IMR-90 (cell line): ENCODE results near the gene FGR. TPM values are rescaled to one million over a fixed set of nuclear protein-coding genes. Genes with fewer than 3 reads are reported as not detected.

Source experiments
- ATAC-seq: fragments of 200-7000 bp; cut with Tn5 transposase; 2 replicates; pipeline ENCODE4 v1.9.1; 2020; ENCODE audit warnings: low read depth, mild to moderate bottlenecking, moderate library complexity
- BruUV-seq: library from RNA; stranded (reverse); fragments of 400-500 nt; replicated peaks from 2 replicates; lab custom pipeline; 2021; lab: Mats Ljungman, UMichigan
- CTCF ChIA-PET: fragments of 300-600 bp; formaldehyde crosslinking; extraction: SDS; loops from one replicate; lab custom pipeline; 2021; ENCODE audit warnings: antibody characterized with exemption; lab: Yijun Ruan, JAX
- POLR2A ChIA-PET: fragments of 300-600 bp; sonication (Branson Sonifier 250); formaldehyde crosslinking; loops from one replicate; lab custom pipeline; 2022; ENCODE audit warnings: antibody characterized with exemption; ENCODE audit not compliant: unreplicated experiment; lab: Charles Lee
- DNase-seq: peaks from one replicate; pipeline ENCODE4 v3.0.0; 2013
- H2AFZ ChIP-seq: replicated peaks from 2 replicates; pipeline ENCODE3; 2013; ENCODE audit warnings: low read length, mild to moderate bottlenecking; ENCODE audit not compliant: poor library complexity
- H2AK5ac ChIP-seq: 2 replicates; pipeline ENCODE4 v1.6.1; 2013; ENCODE audit warnings: low read depth, low read length, inconsistent platforms
- H2AK9ac ChIP-seq: replicated peaks from 2 replicates; pipeline ENCODE3; 2013; ENCODE audit warnings: mild to moderate bottlenecking, low read depth, low read length, moderate library complexity; ENCODE audit not compliant: poor library complexity
- H2BK120ac ChIP-seq: 2 replicates; pipeline ENCODE4 v1.6.1; 2013; ENCODE audit warnings: low read depth, low read length, inconsistent platforms
- H2BK15ac ChIP-seq: 3 replicates; pipeline ENCODE4 v1.6.1; 2013; ENCODE audit warnings: low read depth, low read length, inconsistent platforms
- H2BK20ac ChIP-seq: 2 replicates; pipeline ENCODE4 v1.6.1; 2013; ENCODE audit warnings: low read depth, mild to moderate bottlenecking, inconsistent platforms, low read length, moderate library complexity
- H2BK5ac ChIP-seq: 2 replicates; pipeline ENCODE4 v1.6.1; 2013; ENCODE audit warnings: mild to moderate bottlenecking, low read depth, low read length, inconsistent platforms; ENCODE audit not compliant: poor library complexity, severe bottlenecking
- H3K14ac ChIP-seq: replicated peaks from 2 replicates; pipeline ENCODE4 v1.6.1; 2013; ENCODE audit warnings: low read depth, low read length, inconsistent platforms
- H3K18ac ChIP-seq: 2 replicates; pipeline ENCODE4 v1.6.1; 2013; ENCODE audit warnings: low read depth, low read length, control low read depth
- H3K23ac ChIP-seq: 2 replicates; pipeline ENCODE4 v1.6.1; 2013; ENCODE audit warnings: low read depth, low read length, inconsistent platforms
- H3K27ac ChIP-seq: 2 replicates; pipeline ENCODE4 v1.5.1; 2013; ENCODE audit warnings: mild to moderate bottlenecking, control low read depth, low read length; ENCODE audit not compliant: insufficient read depth
- H3K27me3 ChIP-seq: 2 replicates; pipeline ENCODE4 v1.6.1; 2013; ENCODE audit warnings: low read length; ENCODE audit not compliant: control insufficient read depth, insufficient read depth
- H3K36me3 ChIP-seq: 2 replicates; pipeline ENCODE4 v1.6.1; 2013; ENCODE audit warnings: low read length, mixed read lengths; ENCODE audit not compliant: control insufficient read depth, insufficient read depth
- H3K4ac ChIP-seq: 2 replicates; pipeline ENCODE4 v1.6.1; 2013; ENCODE audit warnings: low read depth, low read length, inconsistent platforms
- H3K4me1 ChIP-seq: 2 replicates; pipeline ENCODE4 v1.6.1; 2013; ENCODE audit warnings: low read length, mixed read lengths; ENCODE audit not compliant: control insufficient read depth, insufficient read depth
- H3K4me2 ChIP-seq: 2 replicates; pipeline ENCODE4 v1.6.1; 2013; ENCODE audit warnings: low read depth, mild to moderate bottlenecking, control low read depth, low read length, moderate library complexity
- H3K4me3 ChIP-seq: 2 replicates; pipeline ENCODE4 v1.5.1; 2013; ENCODE audit warnings: low read depth, mild to moderate bottlenecking, control low read depth, low read length, moderate library complexity; ENCODE audit not compliant: insufficient read depth
- H3K56ac ChIP-seq: 2 replicates; pipeline ENCODE4 v1.6.1; 2013; ENCODE audit warnings: low read length, inconsistent platforms; ENCODE audit not compliant: insufficient read depth; ENCODE audit errors: extremely low read depth
- H3K79me1 ChIP-seq, 2 experiments: 2 replicates each; pipeline ENCODE4 v1.6.1; 2013; ENCODE audit warnings: low read length in 2 of 2, inconsistent platforms in 1 of 2, low read depth in 1 of 2
- H3K9ac ChIP-seq: 2 replicates; pipeline ENCODE4 v1.6.1; 2013; ENCODE audit warnings: low read depth, low read length, control low read depth
- H3K9me1 ChIP-seq: 2 replicates; pipeline ENCODE4 v1.6.1; 2013; ENCODE audit warnings: low read length, inconsistent platforms; ENCODE audit not compliant: insufficient read depth
- H3K9me3 ChIP-seq: 2 replicates; pipeline ENCODE4 v1.6.1; 2013; ENCODE audit warnings: low read length; ENCODE audit not compliant: control insufficient read depth, insufficient read depth
- H4K20me1 ChIP-seq: 2 replicates; pipeline ENCODE4 v1.6.1; 2013; ENCODE audit warnings: low read length, inconsistent platforms; ENCODE audit not compliant: insufficient read depth
- H4K5ac ChIP-seq: 2 replicates; pipeline ENCODE4 v1.6.1; 2013; ENCODE audit warnings: mild to moderate bottlenecking, low read depth, low read length, control low read depth
- H4K8ac ChIP-seq, 2 experiments: 2 replicates each; pipeline ENCODE4 v1.6.1; 2013; ENCODE audit warnings: low read depth in 2 of 2, low read length in 2 of 2, control low read depth in 1 of 2, inconsistent platforms in 1 of 2
- H4K91ac ChIP-seq: 2 replicates; pipeline ENCODE4 v1.6.1; 2013; ENCODE audit warnings: low read depth, low read length, inconsistent platforms; ENCODE audit not compliant: insufficient read depth
- ELK1 ChIP-seq: fragments of 150-350 bp; IDR thresholded peaks from 2 replicates; pipeline ENCODE4 v1.6.1; 2016; ENCODE audit warnings: low read depth, mild to moderate bottlenecking, low read length, moderate library complexity, borderline replicate concordance
- MAFK ChIP-seq: IDR thresholded peaks from 2 replicates; pipeline ENCODE4 v1.6.1; 2012; ENCODE audit warnings: low read depth, low read length, improper control_type of control experiment
- MAZ ChIP-seq: IDR thresholded peaks from 2 replicates; pipeline ENCODE4 v1.6.1; 2012; ENCODE audit warnings: low read depth, mild to moderate bottlenecking, low read length, improper control_type of control experiment, moderate library complexity, borderline replicate concordance
- POLR2A ChIP-seq: IDR thresholded peaks from 2 replicates; pipeline ENCODE4 v1.6.1; 2012; ENCODE audit warnings: mild to moderate bottlenecking, low read depth, low read length
- RFX5 ChIP-seq: IDR thresholded peaks from 2 replicates; pipeline ENCODE4 v1.8.0; 2012; ENCODE audit warnings: low read depth, mild to moderate bottlenecking, low read length, moderate library complexity
- WGBS, 2 experiments: methylation state at CpG; one replicate each; pipeline versions ENCODE4 v1.1.5 to v1.1.7; 2013; ENCODE audit warnings: missing lambda C conversion rate in 2 of 2; ENCODE audit not compliant: insufficient read length in 1 of 2; ENCODE audit errors: extremely low coverage in 2 of 2; 5-methylcytosine and 5-hydroxymethylcytosine counted together
- dilution Hi-C: fragments of 300-500 bp; cut with HindIII; formaldehyde crosslinking; loops from one replicate; pipeline ENCODE4 v1.14.3; 2018; ENCODE audit warnings: low sequenced_read_pairs; ENCODE audit not compliant: unreplicated experiment
- in situ Hi-C: fragments of 300-500 bp; cut with MboI; formaldehyde crosslinking; loops from 3 replicates; pipeline ENCODE4 v1.14.3; 2019; ENCODE audit warnings: low sequenced_read_pairs, inconsistent platforms, mixed read lengths
- intact Hi-C: fragments of 100-400 bp; cut with micrococcal nuclease; formaldehyde crosslinking; loops from 2 replicates; pipeline ENCODE4 v1.10.0; 2022
- polyA plus RNA-seq, 3 experiments: library from polyadenylated mRNA; depleted of rRNA; stranded (reverse); fragments of >200 nt; gene quantifications; 2 replicates each; pipeline ENCODE4 v1.2.3, GENCODE V29; 2012; ENCODE audit warnings: low replicate concordance in 1 of 3
- total RNA-seq: library from RNA; depleted of rRNA; stranded (reverse); fragments of >200 nt; gene quantifications from 2 replicates; pipeline ENCODE4 v1.2.3, GENCODE V29; 2012

The FGR gene
- total and polyA plus RNA-seq, 2 of the 4 experiments (the other 2 are of a cell fraction): not detected

DNA sequence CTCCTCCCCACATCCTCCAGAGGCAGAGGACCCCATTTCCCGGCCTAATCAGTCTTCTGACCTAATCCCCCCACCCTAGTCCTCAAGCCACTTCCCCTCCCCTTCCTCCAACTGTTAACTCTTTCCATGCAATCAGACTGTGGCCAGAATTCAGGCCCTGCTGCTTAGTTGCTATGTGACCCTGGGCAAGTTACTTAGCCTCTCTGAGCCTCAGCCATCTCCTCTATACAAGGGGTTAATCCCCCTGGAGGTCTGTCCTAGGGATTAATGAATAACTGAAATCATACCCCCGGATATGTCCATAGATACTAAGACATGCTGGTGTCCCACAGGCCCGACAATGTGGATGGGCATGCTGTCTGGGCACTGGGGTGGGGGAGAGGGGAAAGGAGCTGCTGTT, 49.3 kb downstream of the FGR start (continued):
- TF ChIP-seq ELK1 (no peak), MAZ (no peak), POLR2A (no peak), RFX5 (no peak), MAFK (no peak)

- Histone ChIP-seq H3K27me3 (no peaks in the 10 kb centered on the region), H2BK120ac (no peak overlapping the region), H3K36me3 (0 out of 2 replicates have a peak, but pooled peaks cover 1% of the 10 kb centered on the region), H2AK9ac (no peak overlapping the region), H3K4me2 (no peak overlapping the region), H3K4ac (no peak overlapping the region), H3K56ac (no peak overlapping the region), H2BK15ac (no peak overlapping the region), H3K14ac (no peak overlapping the region), H3K79me1 (peaks cover 47 to 93% of the 10 kb centered on the region in 2 experiments), H4K20me1 (peaks cover 64% of the 10 kb centered on the region), H2AFZ (no peak overlapping the region), H4K91ac (no peak overlapping the region), H2BK5ac (no peak overlapping the region), H3K4me1 (peaks cover 15% of the 10 kb centered on the region), H3K4me3 (no peak overlapping the region), H3K23ac (no peak overlapping the region), H3K18ac (no peak overlapping the region), H3K9me1 (peaks cover 34% of the 10 kb centered on the region), H3K9me3 (no peaks in the 10 kb centered on the region), H4K5ac (no peak overlapping the region), H2AK5ac (no peak overlapping the region), H3K9ac (no peak overlapping the region), H3K27ac (no peak overlapping the region), H2BK20ac (no peak overlapping the region), H4K8ac (no peak overlapping the region)
- ATAC-seq (no peak), DNase-seq (no peak)
- POLR2A ChIA-PET: no interaction called here
- intact Hi-C loops: no loop called here
- no CpG with 5 or more reads among the region's 3 CpGs for WGBS, 2 experiments
- TF ChIP-seq MAFK (no peak), POLR2A (no peak), MAZ (no peak)
- BruUV-seq: no TSS peak
- dilution Hi-C loops: no loop called here
- CTCF ChIA-PET: interaction anchor here (1.1 kb wide), 1 partner anchor 16 kb away, joined by 5 read pairs; no protein-coding TSS in a partner anchor
- in situ Hi-C loops: no loop called here
These were observed 50.5 kb downstream of the FGR start for GRCh38 chr1:27584453-27584852.
